BJ (cell line): Measurements from ENCODE around the gene DEDD. TPM values are rescaled to one million over a fixed set of nuclear protein-coding genes. Genes with fewer than 3 reads are reported as not detected.

Experiments used
- CTCF ChIA-PET: fragments of 350-600 bp; formaldehyde crosslinking; extraction: SDS; loops from one replicate; lab custom pipeline; 2021; ENCODE audit warnings: antibody characterized with exemption, inconsistent platforms; lab: Yijun Ruan, JAX
- POLR2A ChIA-PET: fragments of 300-600 bp; sonication (Branson Sonifier 250); formaldehyde crosslinking; extraction: SDS; loops from one replicate; lab custom pipeline; 2021; ENCODE audit warnings: antibody characterized with exemption; lab: Charles Lee
- DNase-seq: peaks from one replicate; pipeline ENCODE4 v3.0.0-alpha.2; 2011; ENCODE audit warnings: low read depth
- H3K27me3 ChIP-seq: 2 replicates; pipeline ENCODE4 v1.6.0; 2011; ENCODE audit warnings: low read length; ENCODE audit not compliant: control insufficient read depth, insufficient read depth
- H3K36me3 ChIP-seq: 2 replicates; pipeline ENCODE4 v1.5.1; 2011; ENCODE audit warnings: low read length; ENCODE audit not compliant: control insufficient read depth, insufficient read depth
- H3K4me3 ChIP-seq: 2 replicates; pipeline ENCODE4 v1.5.1; 2011; ENCODE audit warnings: low read depth, mild to moderate bottlenecking, control low read depth, low read length
- CTCF ChIP-seq: IDR thresholded peaks from 2 replicates; pipeline ENCODE4 v1.5.1; 2011; ENCODE audit warnings: low read depth, mild to moderate bottlenecking, control low read depth, inconsistent platforms, low read length, moderate library complexity; ENCODE audit not compliant: insufficient read depth
- polyA plus RNA-seq: library from polyadenylated mRNA; depleted of rRNA; stranded (reverse); fragments of >200 nt; gene quantifications from 2 replicates; pipeline ENCODE4 v1.2.3, GENCODE V29; 2011

Gene DEDD
- polyA plus RNA-seq, 1 experiment: 74.0 TPM

DNA sequence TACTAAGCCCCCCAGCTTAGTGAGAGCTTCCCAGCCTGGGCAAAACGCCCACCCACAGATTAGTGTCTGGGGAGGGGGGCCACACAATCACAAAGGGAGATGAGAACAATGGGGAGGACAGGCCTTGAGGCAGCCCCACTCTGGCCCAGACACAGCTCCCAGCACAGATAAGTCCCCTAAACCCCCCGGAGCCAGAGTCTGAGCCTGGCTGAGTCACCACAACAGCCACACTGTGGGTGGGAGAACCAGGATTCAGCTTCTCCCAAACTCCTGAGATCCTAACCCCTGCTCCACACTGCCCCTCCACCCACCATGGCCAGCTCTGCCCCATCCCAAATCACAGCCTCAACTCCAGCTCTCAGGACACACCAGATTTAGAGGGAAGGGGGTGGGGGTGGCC, 47.3 kb downstream of the DEDD start:
- no peaks in the 10 kb centered on the region for H3K27me3 ChIP-seq
- no peak overlapping the region for H3K4me3 ChIP-seq
- CTCF ChIA-PET: interaction anchor here (1.6 to 7.5 kb wide), 3 partner anchors 12 to 43 kb away, joined by 3 to 80 read pairs (median 6); partner anchors contain the start of gene KLHDC9
- TF ChIP-seq CTCF: no peak
- no peaks in the 10 kb centered on the region for H3K36me3 ChIP-seq
- DNase-seq: no peak
- POLR2A ChIA-PET: no interaction called here

- DNase-seq: no peak
- Histone ChIP-seq H3K4me3 (no peak overlapping the region), H3K27me3 (no peaks in the 10 kb centered on the region), H3K36me3 (no peaks in the 10 kb centered on the region)
- ChIA-PET POLR2A (no interaction called here), CTCF (interaction anchor here (1.6 to 7.5 kb wide), 3 partner anchors 12 to 43 kb away, joined by 3 to 80 read pairs (median 6); partner anchors contain the start of gene KLHDC9)
- TF ChIP-seq CTCF: no peak
These were observed 47.9 kb downstream of the DEDD start for GRCh38 chr1:161084597-161084988.

- no peak for TF ChIP-seq CTCF
- Histone ChIP-seq H3K36me3 (no peaks in the 10 kb centered on the region), H3K27me3 (no peaks in the 10 kb centered on the region), H3K4me3 (no peak overlapping the region)
- no peak for DNase-seq
- ChIA-PET POLR2A (no interaction called here), CTCF (interaction anchor here (0.8 to 7.5 kb wide), 5 partner anchors 12 to 44 kb away, joined by 3 to 80 read pairs (median 3); partner anchors contain the start of gene KLHDC9)
These were observed 48.5 kb downstream of the DEDD start for GRCh38 chr1:161083748-161084596.

DNA sequence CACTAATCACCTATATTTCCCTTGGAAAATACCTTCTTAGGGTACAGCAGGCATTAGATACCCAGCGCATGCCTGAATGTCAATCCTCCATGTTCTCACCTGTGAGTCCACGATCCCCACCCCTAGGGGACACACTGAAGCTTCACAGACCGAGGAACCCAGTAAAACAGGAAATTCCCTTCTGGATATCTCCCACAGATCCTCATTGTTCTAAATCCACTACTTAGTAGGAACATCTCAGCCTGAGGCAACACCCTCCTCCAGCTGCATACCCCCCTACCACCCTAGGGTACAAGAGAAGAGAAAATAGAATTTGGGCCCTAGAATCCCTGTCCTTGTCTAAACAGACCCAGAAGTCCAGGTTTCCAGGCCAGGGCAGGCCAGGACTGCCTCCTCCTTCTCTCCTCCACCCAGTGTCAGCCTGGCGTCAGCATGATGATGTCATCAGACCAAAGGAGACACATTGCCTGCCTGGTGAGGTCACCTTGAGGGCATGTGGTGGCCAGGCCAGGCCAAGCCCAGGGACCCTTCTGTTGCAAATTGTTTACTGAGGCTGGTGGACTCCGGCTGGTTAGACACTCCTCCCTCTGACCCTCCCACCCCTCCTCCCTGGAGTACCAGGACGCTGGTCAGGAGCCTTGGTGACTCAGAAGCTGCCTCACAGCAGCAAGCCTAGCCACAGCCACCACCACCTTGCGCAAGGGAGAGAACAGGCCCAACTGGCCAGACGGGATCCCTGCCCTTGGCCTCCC, 49.3 kb downstream of the DEDD start:
- H3K27me3 ChIP-seq: no peaks in the 10 kb centered on the region
- H3K36me3 ChIP-seq: no peaks in the 10 kb centered on the region
- H3K4me3 ChIP-seq: no peak overlapping the region
- ChIA-PET CTCF (interaction anchor here (0.8 to 7.5 kb wide), 3 partner anchors 12 to 43 kb away, joined by 3 to 80 read pairs (median 3); partner anchors contain the start of gene KLHDC9), POLR2A (no interaction called here)
- TF ChIP-seq CTCF: no peak
- DNase-seq: peak; percentile 63

GRCh38 chr1:161082483-161082882, 50.0 kb downstream of the DEDD start:
- H3K36me3 ChIP-seq: no peaks in the 10 kb centered on the region
- DNase-seq: no peak
- H3K27me3 ChIP-seq: no peaks in the 10 kb centered on the region
- CTCF ChIA-PET: interaction anchor here (7.5 kb wide), 1 partner anchor 14 kb away, joined by 80 read pairs; the partner anchor contains the start of gene KLHDC9
- H3K4me3 ChIP-seq: no peak overlapping the region
- no peak for TF ChIP-seq CTCF
- POLR2A ChIA-PET: no interaction called here
